K562 (cell line): Measurements from ENCODE around the gene MCF2. TPM values are rescaled to one million over a fixed set of nuclear protein-coding genes. Genes with fewer than 3 reads are reported as not detected.

Experiments used
- ATAC-seq: fragments of 200-7000 bp; cut with Tn5 transposase; 3 replicates; pipeline ENCODE4 v1.9.1; 2020; ENCODE audit warnings: moderate library complexity
- BruUV-seq: library from RNA; stranded (reverse); fragments of 400-500 nt; replicated peaks from 2 replicates; lab custom pipeline; 2021; lab: Mats Ljungman, UMichigan
- CTCF ChIA-PET: fragments of 300-600 bp; formaldehyde crosslinking; extraction: SDS; loops from one replicate; lab custom pipeline; 2021; ENCODE audit warnings: low intra/inter-chr PET ratio; lab: Yijun Ruan, JAX
- POLR2A ChIA-PET: fragments of 300-600, 350-650 bp; sonication (Branson Sonifier 250); formaldehyde crosslinking; extraction: SDS; loops from one replicate; lab custom pipeline; 2021; ENCODE audit warnings: antibody characterized with exemption, inconsistent platforms; lab: Yijun Ruan, JAX
- DNase-seq, 4 experiments: peaks; one replicate each; pipeline versions ENCODE4 v3.0.0 to v3.0.0-alpha.2; 2011 to 2018; ENCODE audit warnings: low spot score in 3 of 4, mixed read lengths in 3 of 4; ENCODE audit errors: extremely low read depth in 1 of 4
- FAIRE-seq: peaks from 2 replicates; lab custom pipeline; 2011; peaks lifted over from hg19 to GRCh38; lab: Jason Lieb, UNC
- H2AFZ ChIP-seq: 2 replicates; pipeline ENCODE4 v1.6.0; 2011; ENCODE audit warnings: low read depth, low read length, control low read depth, inconsistent platforms
- H3K27ac ChIP-seq: fragments of 200-600 bp; 3 replicates; pipeline ENCODE4 v1.8.0; 2011; ENCODE audit warnings: low read depth, mild to moderate bottlenecking, control low read depth, inconsistent platforms, low read length, moderate library complexity, mixed read lengths; ENCODE audit errors: extremely low read depth
- H3K27me3 ChIP-seq, 2 experiments: fragments of 300-600 bp in 1 of 2; 2 replicates in 1 of 2; 3 replicates in 1 of 2; pipeline versions ENCODE4 v1.6.0 to v1.8.0; 2011; ENCODE audit warnings: inconsistent platforms in 2 of 2, low read length in 2 of 2, mild to moderate bottlenecking in 1 of 2, mixed read lengths in 1 of 2, moderate library complexity in 1 of 2; ENCODE audit not compliant: control insufficient read depth in 2 of 2, insufficient read depth in 2 of 2
- H3K36me3 ChIP-seq: fragments of 300-600 bp; 3 replicates; pipeline ENCODE4 v1.8.0; 2011; ENCODE audit warnings: mild to moderate bottlenecking, low read length, inconsistent platforms; ENCODE audit not compliant: control insufficient read depth, insufficient read depth
- H3K4me1 ChIP-seq, 2 experiments: fragments of 200-600 bp in 1 of 2; replicated peaks in 1 of 2; 2 replicates in 1 of 2; 3 replicates in 1 of 2; pipeline versions ENCODE4 v1.5.1 to v1.8.0; 2011; ENCODE audit warnings: inconsistent platforms in 2 of 2, low read length in 2 of 2, mild to moderate bottlenecking in 1 of 2, mixed read lengths in 1 of 2, moderate library complexity in 1 of 2; ENCODE audit not compliant: control insufficient read depth in 2 of 2, insufficient read depth in 2 of 2
- H3K4me2 ChIP-seq: 2 replicates; pipeline ENCODE4 v1.6.1; 2011; ENCODE audit warnings: low read length, control low read depth, inconsistent platforms, mixed read lengths; ENCODE audit not compliant: insufficient read depth
- H3K4me3 ChIP-seq: fragments of 200-600 bp; sonication (generic), shearing (Covaris generic); 2 replicates; pipeline ENCODE4 v1.5.1; 2016; ENCODE audit warnings: control low read depth, inconsistent platforms
- H3K79me2 ChIP-seq: fragments of 200-600 bp; 3 replicates; pipeline ENCODE4 v1.8.0; 2011; ENCODE audit warnings: low read length, inconsistent platforms; ENCODE audit not compliant: control insufficient read depth, insufficient read depth
- H3K9ac ChIP-seq, 2 experiments: 2 replicates each; pipeline versions ENCODE4 v1.6.0 to v1.6.1; 2011; ENCODE audit warnings: low read depth in 2 of 2, low read length in 2 of 2, control low read depth in 1 of 2, inconsistent platforms in 1 of 2, mild to moderate bottlenecking in 1 of 2, mixed read lengths in 1 of 2; ENCODE audit not compliant: insufficient read depth in 1 of 2
- H3K9me1 ChIP-seq: one replicate; pipeline ENCODE4 v1.6.0; 2011; ENCODE audit warnings: inconsistent platforms, mild to moderate bottlenecking, low read length, moderate library complexity; ENCODE audit not compliant: control insufficient read depth, insufficient read depth
- H3K9me3 ChIP-seq: replicated peaks from 2 replicates; pipeline ENCODE4 v1.5.1; 2011; ENCODE audit warnings: low read depth, low read length, inconsistent platforms; ENCODE audit not compliant: control insufficient read depth, insufficient read depth
- H4K20me1 ChIP-seq: replicated peaks from 2 replicates; pipeline ENCODE4 v1.6.1; 2011; ENCODE audit warnings: low read length, inconsistent platforms, mixed read lengths; ENCODE audit not compliant: control insufficient read depth, insufficient read depth
- ARID4B ChIP-seq: sonication (generic); formaldehyde crosslinking; IDR thresholded peaks from 2 replicates; pipeline ENCODE4 v1.8.0; 2022; ENCODE audit warnings: mild to moderate bottlenecking, missing genetic modification reagents
- CHD2 ChIP-seq: IDR thresholded peaks from 2 replicates; pipeline ENCODE4 v1.6.1; 2011; ENCODE audit warnings: low read depth, low read length
- NR1H2 ChIP-seq: sonication (generic); formaldehyde crosslinking; IDR thresholded peaks from 2 replicates; pipeline ENCODE4 v1.4.0; 2020; ENCODE audit warnings: mild to moderate bottlenecking, missing genetic modification reagents
- OTX1 ChIP-seq: fragments of 450-650 bp; formaldehyde crosslinking; IDR thresholded peaks from 2 replicates; pipeline ENCODE4 v1.4.0; 2022; ENCODE audit warnings: mild to moderate bottlenecking
- PRMT5 ChIP-seq: sonication (generic); formaldehyde crosslinking; IDR thresholded peaks from 2 replicates; pipeline ENCODE4 v1.5.0; 2020; ENCODE audit warnings: missing genetic modification reagents
- RHOXF2B ChIP-seq: fragments of 250-450 bp; sonication (Bioruptor Pico); conservative IDR thresholded peaks from 2 replicates; pipeline ENCODE4 v1.5.1; 2021
- SMARCA5 ChIP-seq: fragments of 450-650 bp; IDR thresholded peaks from 2 replicates; pipeline ENCODE4 v1.6.1; 2016
- SMC3 ChIP-seq: conservative IDR thresholded peaks from 2 replicates; pipeline ENCODE4 v1.6.1; 2011; ENCODE audit warnings: low read depth, low read length, improper control_type of control experiment; ENCODE audit not compliant: insufficient read depth
- STAG1 ChIP-seq: sonication (generic); formaldehyde crosslinking; IDR thresholded peaks from 2 replicates; pipeline ENCODE4 v1.5.0; 2020; ENCODE audit warnings: missing genetic modification reagents, borderline replicate concordance
- TCFL5 ChIP-seq: fragments of 250-450 bp; sonication (Bioruptor Pico); conservative IDR thresholded peaks from 2 replicates; pipeline ENCODE4 v1.6.1; 2021; ENCODE audit warnings: mild to moderate bottlenecking, moderate library complexity, matching md5 sums
- XRCC3 ChIP-seq: fragments of 450-650 bp; IDR thresholded peaks from 2 replicates; pipeline ENCODE4 v1.6.1; 2017; ENCODE audit warnings: mild to moderate bottlenecking, moderate library complexity
- ZNF3 ChIP-seq: fragments of 250-450 bp; sonication (Bioruptor Pico); IDR thresholded peaks from 2 replicates; pipeline ENCODE4 v1.5.0; 2021; ENCODE audit warnings: mild to moderate bottlenecking, moderate library complexity
- WGBS: fragments of 100-300 bp; shearing (Covaris generic); methylation state at CpG from one replicate; pipeline ENCODE4 v1.1.6; 2016; ENCODE audit warnings: low coverage, mixed read lengths; ENCODE audit not compliant: insufficient coverage; ENCODE audit errors: missing lambda C conversion rate; 5-methylcytosine and 5-hydroxymethylcytosine counted together
- in situ Hi-C: fragments of 300-500 bp; cut with MboI; formaldehyde crosslinking; loops from 4 replicates; pipeline ENCODE4 v1.15.0; 2018; ENCODE audit warnings: inconsistent platforms, mixed read lengths
- intact Hi-C: fragments of 100-400 bp; cut with micrococcal nuclease; formaldehyde crosslinking; loops from 2 replicates; pipeline ENCODE4 v1.14.2; 2022
- polyA plus RNA-seq, 8 experiments: library from polyadenylated mRNA; depleted of rRNA in 4 of 8; stranded (reverse) in 5 of 8; unstranded in 3 of 8; fragments of >200 nt; fragmentation: Nextera tagmentation in 2 of 8; fragmentation: Illumina TruSeq in 1 of 8; extraction: Ambion mirVana in 2 of 8; extraction: Trizol in 1 of 8; gene quantifications; 2 replicates each; pipeline versions ENCODE4 v1.2.1 to v1.2.3, GENCODE V29; 2011 to 2014; ENCODE audit warnings: inconsistent platforms in 1 of 8, missing spikeins in 1 of 8
- total RNA-seq, 7 experiments: library from RNA; depleted of rRNA in 6 of 7; stranded (reverse); fragments of >200 nt in 6 of 7; fragmentation: Illumina TruSeq in 2 of 7; extraction: Trizol in 2 of 7; gene quantifications; 2 replicates each; pipeline versions ENCODE4 v1.2.1 to v1.2.3, GENCODE V29; 2011 to 2021; ENCODE audit warnings: low replicate concordance in 1 of 7

The MCF2 gene
- total and polyA plus RNA-seq, 9 of the 15 experiments (the other 6 are each of a cell fraction or from before 2014, with no cell fraction given), result 0.03 to 0.78 (median 0.08) TPM; not detected in 3

GRCh38 chrX:139563251-139563650 lies 144.7 kb downstream of the MCF2 start:
- no peak for TF ChIP-seq NR1H2 (CRISPR knock-in tag)
- TF ChIP-seq XRCC3, result no peak
- no peak for TF ChIP-seq TCFL5 (CRISPR knock-in tag)
- no peak for TF ChIP-seq PRMT5 (CRISPR knock-in tag)
- no peak for TF ChIP-seq OTX1 (CRISPR knock-in tag)
- no peak for TF ChIP-seq STAG1 (CRISPR knock-in tag)
- no peak for TF ChIP-seq ZNF3 (CRISPR knock-in tag)
- no peak for TF ChIP-seq ARID4B
- no peak for TF ChIP-seq SMC3
- TF ChIP-seq RHOXF2B, result no peak
- TF ChIP-seq SMARCA5, result no peak
- TF ChIP-seq CHD2, result no peak
- ATAC-seq (no peak), DNase-seq (no peak), FAIRE-seq (no peak)
- WGBS, result 2% methylated on average over 4 of the region's 5 CpGs
- POLR2A ChIA-PET, result no interaction called here
- in situ Hi-C loops, result loop anchor here (25.0 kb wide), 1 partner anchor 801 kb away; no protein-coding TSS in a partner anchor
- H3K4me3 ChIP-seq, result no peak overlapping the region
- no peak overlapping the region for H3K4me2 ChIP-seq
- H3K79me2 ChIP-seq, result no peaks in the 10 kb centered on the region
- no peak overlapping the region for H3K27ac ChIP-seq
- no peaks in the 10 kb centered on the region for H3K9me1 ChIP-seq
- no peak overlapping the region for H3K9ac ChIP-seq
- no peaks in the 10 kb centered on the region for H3K27me3 ChIP-seq
- no peaks in the 10 kb centered on the region for H3K36me3 ChIP-seq
- no TSS peak for BruUV-seq
- no peaks in the 10 kb centered on the region for H3K4me1 ChIP-seq
- no peaks in the 10 kb centered on the region for H3K9me3 ChIP-seq
- H4K20me1 ChIP-seq, result no peaks in the 10 kb centered on the region
- H2AFZ ChIP-seq, result no peak overlapping the region
- CTCF ChIA-PET, result no interaction called here
- intact Hi-C loops, result no loop called here
